ENCODE results near the gene LPXN.

Gene LPXN

DNA sequence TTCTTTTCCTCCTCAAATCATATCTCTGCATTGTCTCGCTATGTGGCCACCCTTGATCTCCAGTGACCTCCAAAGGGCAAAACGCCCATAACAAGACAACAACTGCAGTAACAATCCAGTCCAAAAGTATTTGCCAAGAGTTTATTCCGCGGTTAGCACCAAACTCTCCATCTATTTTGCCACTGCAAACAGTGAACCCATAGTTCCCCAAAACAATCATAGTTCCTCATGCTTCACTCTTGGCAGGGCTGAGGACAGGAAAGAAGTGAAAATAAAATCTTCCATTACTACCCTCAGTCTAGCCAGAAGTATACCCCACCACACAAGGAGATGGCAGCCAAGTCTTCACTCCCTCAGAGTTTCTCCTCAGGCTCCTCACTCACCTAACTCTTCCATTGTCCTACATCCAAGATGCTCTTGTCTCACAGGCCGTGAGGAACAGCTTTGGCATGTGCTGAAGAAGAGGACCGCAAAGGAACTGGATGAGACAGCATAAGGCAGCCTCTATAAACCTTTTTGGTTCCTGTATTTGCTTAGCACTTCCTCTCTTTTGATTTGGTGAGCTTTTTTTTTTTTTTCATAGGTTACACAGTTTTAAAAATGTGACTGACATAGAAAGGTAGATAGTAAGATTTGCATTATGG is at the start of gene LPXN:
Gene LPXN, minus strand, starts transcription at position 480 of the 644 bp plus-strand sequence. Its CDS starts 84 bp downstream, at position 396.
- no peak for DNase-seq (ENCODE audit: low read depth, low spot score)

DNA sequence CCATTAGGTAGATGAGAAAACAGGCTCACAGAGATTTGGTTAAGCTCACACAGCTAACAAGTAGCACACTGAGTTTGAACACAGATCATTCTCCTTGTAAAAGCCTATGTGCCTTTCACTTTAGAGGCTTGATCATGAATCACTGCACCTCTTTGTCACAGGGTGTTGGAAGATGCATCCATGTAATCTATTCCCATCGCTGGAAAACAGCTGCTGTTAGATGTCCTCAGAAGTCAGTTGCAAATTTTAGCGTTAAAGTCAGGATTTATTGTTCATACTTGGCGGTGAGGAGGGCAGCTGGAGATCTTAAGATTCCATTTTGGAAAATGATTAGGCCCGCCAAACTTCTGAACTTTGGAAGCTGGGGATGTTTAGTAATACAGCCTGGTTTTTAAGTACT is 49.4 kb upstream of the LPXN start:
- no peak for DNase-seq (ENCODE audit: low read depth, low spot score)

DNA sequence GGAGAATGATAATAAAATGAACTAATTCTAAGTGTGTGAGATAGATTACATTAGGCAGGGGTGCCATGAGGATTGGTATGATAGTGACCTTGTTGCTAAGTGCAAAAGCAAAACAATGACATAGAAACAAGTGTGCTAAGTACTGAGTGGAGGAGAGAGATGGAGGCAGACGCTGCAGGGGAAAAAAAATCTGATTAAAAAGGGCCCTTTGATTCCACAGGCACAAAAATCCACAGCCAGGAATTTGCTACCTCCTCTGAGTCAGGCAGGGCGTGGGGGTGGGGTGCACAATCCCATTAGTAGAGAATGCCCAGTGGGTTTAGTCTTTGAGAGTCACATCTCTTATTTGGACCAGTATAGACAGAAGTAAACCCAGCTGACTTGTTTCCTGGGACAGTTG is 46.7 kb upstream of the LPXN start, which contains the start of gene CNTF:
Gene CNTF, plus strand, starts transcription at position 322 of the 400 bp plus-strand sequence. CDS start 88 bp downstream, outside the sequence.
- no peak for DNase-seq (ENCODE audit: low read depth, low spot score)

DNA sequence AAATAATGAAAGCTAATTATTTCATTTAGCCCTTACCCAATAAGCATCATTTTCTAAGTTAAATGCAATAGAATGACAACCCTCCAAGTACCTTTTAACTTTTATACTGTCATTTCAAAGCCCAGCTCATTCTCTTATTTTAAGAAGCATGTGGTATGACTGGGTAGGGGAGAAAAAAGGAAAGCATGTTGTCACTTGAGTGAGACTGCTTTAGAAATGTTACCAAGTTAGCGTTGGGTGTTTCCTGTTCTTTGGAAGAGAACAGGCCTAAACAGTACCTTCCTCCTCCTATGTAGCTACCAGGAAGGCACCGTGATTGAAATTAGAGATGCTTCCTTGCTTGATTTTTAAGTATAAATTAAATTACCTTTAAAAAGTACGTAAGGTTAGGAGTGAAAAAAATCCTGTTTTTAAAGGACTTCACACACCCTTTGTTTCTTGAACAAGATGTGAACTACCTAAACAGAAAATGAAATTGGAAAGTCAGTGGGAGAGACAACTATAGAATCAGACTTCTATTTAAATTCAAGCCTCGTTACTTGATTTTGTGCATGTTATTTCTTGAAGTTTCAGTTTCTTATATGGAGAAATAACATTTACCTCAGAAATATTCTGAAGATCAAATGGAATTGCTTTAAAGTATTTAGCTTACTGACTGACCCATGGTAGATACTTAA is 46.1 kb upstream of the LPXN start:
- no peak for DNase-seq (ENCODE audit: low read depth, low spot score)

DNA sequence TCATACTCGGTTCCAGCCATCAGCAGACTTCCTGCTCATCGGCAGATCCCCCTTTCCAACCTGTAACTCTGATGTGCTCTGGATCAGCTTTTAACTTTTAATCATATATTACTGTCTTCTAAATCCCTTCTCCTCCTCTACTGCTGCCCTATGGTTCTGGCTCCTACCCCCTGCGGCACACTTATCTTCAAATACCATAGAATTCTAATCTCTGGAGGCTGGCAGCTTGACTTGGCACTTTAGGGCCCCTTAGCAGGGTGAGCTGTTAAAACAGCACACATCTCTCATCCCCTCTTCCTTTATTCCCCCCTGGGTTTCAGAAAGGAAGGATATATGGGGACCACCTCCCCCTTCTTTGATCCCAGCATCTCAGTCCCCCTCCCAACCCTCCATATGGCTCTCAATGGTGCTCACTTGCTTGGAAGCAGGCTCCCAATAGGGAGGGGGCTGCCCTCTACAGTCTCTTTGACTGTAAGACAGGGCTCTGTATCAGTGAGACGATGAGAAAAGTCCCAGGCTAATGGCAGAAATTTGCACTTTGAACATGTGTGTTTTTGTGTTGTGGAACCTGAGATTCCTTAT is 42.4 kb upstream of the LPXN start:
- no peak for DNase-seq (ENCODE audit: low read depth, low spot score)

DNA sequence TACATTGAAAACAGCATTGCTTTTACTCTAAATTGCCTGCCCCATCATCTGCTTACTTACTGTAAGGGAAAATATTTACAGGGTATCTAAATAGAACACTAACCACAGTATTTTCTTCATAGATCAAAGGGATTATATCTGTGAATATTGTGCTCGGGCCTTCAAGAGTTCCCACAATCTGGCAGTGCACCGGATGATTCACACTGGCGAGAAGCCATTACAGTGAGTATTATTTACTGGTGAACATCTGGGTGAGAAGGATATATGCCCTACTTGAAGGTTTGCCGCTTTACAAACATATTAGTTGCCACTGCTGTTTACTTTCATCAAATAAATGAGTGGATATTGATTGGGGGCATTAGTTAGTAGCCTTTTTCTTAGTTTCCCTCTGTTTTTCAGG is 40.9 kb upstream of the LPXN start:
- no peak for DNase-seq (ENCODE audit: low read depth, low spot score)

DNA sequence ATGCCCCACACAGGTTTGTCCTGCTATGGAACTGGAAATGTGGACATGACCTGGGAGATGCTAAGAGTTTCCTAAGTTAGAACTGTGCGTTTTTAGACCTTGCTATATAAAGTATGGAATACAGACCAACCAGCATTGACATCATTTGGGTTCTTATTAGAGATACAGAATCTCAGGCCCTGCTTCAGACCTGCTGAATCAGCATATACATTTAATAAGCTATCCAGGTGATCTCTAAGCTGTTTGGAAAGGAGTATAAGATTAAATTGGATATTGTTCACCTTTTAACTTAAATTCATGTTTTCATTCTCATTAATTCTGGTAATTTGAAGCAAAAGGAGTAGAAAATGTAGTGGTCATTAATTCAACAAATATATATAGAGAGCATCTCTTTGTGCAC is 39.9 kb upstream of the LPXN start:
- no peak for DNase-seq (ENCODE audit: low read depth, low spot score)

DNA sequence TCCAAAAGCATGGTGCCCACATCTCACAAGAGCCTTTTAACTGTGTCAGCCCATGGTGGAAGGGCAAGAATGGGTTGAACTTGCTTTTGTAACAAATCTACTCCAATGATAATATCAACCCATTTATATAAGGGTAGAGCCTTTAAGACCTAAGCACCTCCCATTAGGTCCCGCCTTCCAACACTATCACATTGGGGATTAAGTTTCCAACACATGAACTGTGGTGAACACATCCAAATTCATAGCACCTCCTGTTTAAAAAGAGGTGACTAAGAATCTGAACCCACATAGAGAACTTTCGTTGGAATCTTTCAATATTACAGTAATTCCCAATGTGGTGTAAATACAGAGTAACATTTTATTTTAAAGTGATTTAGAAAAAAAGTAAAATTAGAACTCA is 37.6 kb upstream of the LPXN start:
- DNase-seq (ENCODE audit: low read depth, low spot score): no peak

DNA sequence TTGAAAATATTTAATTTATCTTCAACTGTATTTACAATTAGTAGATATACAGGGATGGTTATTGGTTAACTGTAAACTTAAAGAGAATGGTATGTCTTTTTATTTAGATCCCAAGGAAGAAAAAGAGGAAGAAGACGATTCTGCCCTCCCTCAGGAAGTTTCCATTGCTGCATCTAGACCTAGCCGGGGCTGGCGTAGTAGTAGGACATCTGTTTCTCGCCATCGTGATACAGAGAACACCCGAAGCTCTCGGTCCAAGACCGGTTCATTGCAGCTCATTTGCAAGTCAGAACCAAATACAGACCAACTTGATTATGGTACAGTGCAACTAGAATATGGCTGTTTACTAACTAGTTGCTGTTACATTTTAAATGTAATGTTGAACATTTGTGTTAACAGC is 34.1 kb upstream of the LPXN start:
- DNase-seq (ENCODE audit: low read depth, low spot score): no peak

DNA sequence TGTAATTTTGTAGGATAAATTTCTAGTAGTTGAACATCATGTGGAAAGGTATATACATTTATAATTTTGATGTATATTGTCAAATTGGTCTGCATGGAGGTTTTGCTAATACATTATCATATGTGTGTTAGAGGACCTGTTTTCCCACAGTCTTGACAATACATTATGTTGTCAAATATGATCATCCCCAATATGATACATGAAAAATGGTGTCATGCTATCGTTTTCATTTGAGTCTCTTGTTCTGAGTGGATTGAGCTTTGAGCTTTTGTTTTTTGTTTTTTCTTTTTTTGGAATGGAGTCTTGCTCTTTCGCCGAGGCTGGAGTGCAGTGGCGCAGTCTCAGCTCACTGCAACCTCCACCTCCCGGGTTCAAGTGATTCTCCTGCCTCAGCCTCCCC is 32.7 kb upstream of the LPXN start:
- no peak for DNase-seq (ENCODE audit: low read depth, low spot score)

DNA sequence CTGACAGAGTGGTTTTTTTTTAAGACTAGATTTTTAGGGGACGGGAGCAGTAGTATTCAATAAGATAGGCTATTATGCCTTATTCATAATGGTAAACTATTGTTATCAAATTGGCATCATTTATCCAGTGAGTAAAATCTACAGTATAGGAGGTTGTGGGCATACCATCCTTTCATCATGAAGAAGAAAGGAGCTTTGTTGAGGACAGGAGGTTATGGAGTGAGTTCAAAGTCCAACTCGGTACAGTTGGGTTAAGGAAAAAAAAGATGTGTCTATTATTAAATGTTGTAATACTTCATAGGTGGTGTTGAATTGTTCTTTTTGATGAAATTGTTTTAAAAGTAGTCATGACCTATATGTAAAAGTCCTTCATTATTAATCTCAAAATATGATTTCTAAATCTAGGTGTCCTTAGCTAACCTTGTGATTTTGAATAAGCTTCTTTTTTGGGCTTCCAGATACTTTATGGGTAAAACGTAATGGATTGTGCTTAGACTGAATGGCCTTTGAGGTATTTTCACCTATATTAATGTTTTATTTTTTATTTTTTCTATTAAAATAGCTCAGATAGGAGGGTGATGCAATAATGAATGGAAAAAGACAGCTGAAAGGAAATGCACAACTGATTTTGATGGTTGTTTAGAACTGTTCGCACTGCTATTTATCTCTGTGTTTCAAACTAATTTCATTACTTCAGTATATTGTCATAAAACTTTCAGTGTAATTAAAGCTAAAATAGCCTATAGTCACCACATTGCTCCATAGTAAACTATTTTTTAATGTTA is 31.5 kb upstream of the LPXN start:
- no peak for DNase-seq (ENCODE audit: low read depth, low spot score)

DNA sequence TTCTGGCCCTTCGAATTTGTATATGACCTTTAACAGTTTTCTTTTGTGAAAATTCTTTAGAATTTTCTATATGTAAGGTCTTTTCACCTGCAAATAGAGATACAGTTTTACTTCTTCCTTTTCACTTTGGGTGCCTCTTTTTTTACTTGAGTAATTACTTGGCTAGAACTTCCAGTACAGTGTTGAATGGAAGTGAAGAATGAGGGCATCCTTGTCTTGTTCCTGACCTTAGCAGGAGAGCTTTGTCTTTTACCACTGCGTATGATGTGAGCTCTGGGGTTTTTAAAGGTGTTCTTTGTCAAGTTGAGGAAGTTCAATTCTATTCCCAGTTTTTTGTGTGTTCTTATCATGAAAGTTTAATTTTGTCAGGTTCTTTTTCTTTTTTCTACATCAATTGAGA is 24.9 kb upstream of the LPXN start:
- no peak for DNase-seq (ENCODE audit: low read depth, low spot score)

DNA sequence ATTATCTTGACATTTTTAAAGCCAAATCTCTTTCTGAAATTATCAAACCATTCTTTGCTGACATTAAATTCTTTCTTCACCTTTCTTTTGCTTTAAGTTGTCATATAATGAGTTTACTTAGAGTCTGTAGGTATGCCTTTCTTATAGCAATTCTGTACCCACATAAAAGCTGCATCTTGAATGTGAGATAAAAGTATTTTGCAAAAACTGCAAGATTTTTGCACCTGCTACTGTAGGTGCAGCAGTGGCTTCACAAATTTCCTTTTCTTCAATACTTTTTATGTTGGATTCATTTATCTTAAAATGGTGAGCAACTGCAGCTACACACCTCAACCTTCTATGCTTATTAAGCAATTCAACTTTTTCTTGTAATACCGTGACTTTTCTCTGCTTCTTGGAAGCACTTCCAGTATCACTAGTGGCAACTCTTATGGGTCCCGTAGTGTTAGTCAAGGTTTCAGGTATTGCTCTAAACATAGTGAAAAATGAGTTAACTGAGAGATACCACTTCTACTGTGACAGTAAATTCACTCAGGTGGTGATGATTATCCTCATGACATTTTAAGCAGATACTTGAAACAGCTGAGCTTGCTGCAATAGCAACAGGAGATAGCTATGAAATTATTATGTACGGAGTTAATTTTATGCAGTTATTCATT is 22.0 kb upstream of the LPXN start:
- no peak for DNase-seq (ENCODE audit: low read depth, low spot score)

DNA sequence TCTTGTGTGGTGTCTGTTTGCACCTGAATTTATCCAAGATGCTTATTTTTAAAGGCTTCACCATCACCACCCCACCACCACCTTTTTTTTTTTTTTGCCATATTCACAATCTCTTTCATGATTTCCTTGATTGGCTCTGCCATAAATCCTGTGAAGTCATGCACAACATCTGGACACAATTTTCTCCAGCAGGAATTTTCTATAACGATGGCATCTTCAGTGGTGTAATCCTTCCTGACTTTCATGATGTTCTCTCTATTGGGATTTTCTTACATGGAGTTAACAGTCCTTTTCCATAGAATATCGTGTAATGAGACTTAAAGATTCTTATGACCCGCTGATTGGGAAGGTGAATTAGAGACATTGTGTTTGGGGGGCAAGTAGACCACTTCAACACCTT is 21.0 kb upstream of the LPXN start:
- DNase-seq (ENCODE audit: low read depth, low spot score): no peak

DNA sequence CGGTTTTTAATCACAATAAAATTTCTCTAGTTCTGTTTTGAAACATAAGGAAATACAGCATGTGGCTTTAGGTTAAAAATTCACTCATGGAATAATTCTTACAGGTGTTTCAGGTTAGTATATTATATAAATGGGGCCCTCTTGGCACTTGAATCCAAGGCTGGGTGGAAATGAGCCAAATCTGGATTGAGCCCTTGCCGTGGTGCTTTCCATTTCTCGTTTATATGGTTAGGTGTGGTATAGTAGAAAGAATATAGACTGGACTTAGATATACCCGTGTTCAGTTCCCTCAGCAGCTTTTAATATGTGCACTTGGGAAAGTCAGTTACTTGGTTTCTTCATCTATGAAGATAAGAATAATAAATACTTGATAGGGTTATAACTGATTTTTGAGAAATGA is 19.2 kb upstream of the LPXN start:
- no peak for DNase-seq (ENCODE audit: low read depth, low spot score)

DNA sequence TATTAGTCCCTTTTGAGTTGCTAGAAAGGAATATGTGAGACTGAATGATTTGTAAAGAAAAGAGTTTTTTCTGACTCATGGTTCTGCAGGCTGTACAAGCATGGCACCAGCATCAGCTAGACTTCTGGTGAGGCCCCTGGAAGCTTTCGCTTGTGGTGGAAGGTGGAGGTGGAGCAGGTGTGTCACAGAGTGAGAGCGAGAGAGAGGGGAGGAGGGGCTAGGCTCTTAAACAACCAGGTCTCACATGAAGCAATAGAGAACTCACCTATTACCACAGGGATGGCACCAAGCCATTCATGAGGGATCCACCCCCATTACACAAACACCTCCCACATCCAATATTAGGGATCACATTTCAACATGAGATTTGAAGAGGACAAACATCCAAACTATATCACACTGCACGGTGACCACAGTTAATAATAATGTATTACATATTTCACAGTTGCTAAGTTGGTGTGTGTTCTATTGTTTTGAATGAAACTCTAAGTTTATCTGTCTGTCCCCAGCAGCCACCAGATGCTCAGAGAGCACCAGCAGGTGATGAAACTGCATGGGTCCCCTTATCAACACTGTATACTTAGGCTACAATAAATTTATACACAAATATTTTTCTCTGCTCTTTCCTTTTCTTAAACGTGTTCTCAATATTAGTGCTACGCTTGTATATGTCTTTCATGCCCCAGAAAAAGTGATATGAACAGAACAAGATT is 17.3 kb upstream of the LPXN start:
- DNase-seq (ENCODE audit: low read depth, low spot score): no peak

DNA sequence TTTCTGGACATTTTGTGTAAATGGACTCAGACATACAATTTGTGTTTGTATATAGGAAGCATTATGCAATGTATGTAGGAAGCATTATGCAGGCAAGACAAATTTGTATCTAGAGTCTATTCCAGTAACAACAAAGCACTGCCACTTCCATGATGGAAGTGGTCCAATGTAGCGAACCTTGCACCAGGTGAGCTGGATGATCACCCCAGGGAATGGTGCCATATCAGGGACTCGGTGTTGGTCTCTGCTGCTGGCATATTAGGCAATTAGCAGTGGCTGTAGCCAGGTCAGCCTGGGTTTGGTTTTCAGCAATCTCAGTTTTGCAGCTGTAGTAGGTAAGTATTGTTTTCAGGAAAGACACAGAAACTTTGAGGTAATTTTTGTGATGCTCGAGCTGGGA is 16.0 kb upstream of the LPXN start:
- DNase-seq (ENCODE audit: low read depth, low spot score): no peak

DNA sequence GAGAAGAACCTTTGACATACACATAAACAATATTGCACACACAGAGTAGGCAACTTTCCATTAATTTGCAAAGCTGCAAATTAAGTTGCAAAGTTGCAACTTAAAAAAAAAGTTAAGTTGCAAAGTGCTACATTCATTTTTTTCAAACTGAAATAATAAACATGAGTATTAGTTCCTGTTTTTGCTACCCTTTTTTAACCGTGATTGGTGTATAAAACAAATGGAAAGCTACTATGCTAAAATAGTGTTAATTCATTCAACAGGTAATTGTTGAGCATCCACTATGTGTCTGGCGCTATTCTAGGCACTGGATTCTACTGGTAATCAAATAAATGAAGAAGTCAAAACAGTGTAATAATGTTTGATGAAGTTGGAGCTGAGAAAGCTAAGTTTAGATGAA is 11.3 kb upstream of the LPXN start:
- no peak for DNase-seq (ENCODE audit: low read depth, low spot score)

DNA sequence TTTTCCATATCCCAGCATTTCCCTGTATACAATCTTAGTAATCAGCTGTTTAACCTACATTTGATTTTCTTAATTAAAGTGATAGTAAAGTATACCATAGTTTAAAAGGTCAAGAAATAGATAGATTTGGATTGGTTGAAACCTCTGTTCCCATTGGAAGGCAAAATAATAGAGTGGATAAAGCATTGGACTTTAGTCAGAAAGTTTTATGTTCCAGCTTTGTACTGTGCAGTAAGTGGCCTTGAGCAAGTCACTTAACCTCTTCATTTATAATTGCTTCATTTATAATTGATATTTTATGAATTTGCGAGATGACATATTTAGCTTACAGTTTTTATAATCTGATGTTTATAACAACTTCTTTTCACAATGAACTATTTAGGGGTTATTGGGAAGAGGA is 6.8 kb upstream of the LPXN start:
- no peak for DNase-seq (ENCODE audit: low read depth, low spot score)

DNA sequence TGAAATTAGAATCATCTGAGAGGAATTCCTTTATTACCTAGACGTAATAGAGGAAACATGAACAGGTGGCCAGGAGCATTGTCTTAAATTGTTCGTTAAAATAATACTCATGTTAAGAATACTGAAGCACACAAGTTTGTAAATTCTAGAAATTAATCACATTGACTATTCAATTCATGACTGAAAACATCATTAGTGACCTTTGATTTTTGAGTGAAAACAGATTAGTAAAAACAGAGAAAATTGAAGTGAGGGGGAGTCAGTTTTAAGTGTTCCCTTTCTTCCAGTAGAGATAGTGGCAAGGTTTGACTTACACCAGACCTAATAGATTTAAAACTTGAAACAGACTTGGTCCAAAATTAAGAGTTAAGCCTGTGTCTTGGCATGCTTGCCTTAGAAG is 4.7 kb upstream of the LPXN start:
- DNase-seq (ENCODE audit: low read depth, low spot score): no peak
